Neural cell (in vitro differentiated cells): Measurements from ENCODE around the gene ENOX1.

ENCODE experiments used
- CTCF ChIP-seq: fragments of 450-650 bp; IDR thresholded peaks from 2 replicates; pipeline ENCODE4 v1.5.1; 2014; ENCODE audit warnings: antibody characterized with exemption, mild to moderate bottlenecking, moderate library complexity; ENCODE audit not compliant: poor library complexity, severe bottlenecking
- EP300 ChIP-seq: fragments of 450-650 bp; conservative IDR thresholded peaks from 2 replicates; pipeline ENCODE4 v1.6.1; 2014; ENCODE audit warnings: antibody characterized with exemption, mild to moderate bottlenecking, moderate library complexity; ENCODE audit not compliant: poor library complexity, severe bottlenecking
- MXI1 ChIP-seq: fragments of 450-650 bp; conservative IDR thresholded peaks from 2 replicates; pipeline ENCODE4 v1.6.1; 2014; ENCODE audit warnings: antibody characterized with exemption, mild to moderate bottlenecking; ENCODE audit not compliant: poor library complexity, severe bottlenecking
- RAD21 ChIP-seq: fragments of 450-650 bp; conservative IDR thresholded peaks from 2 replicates; pipeline ENCODE4 v1.6.1; 2014; ENCODE audit warnings: antibody characterized with exemption, mild to moderate bottlenecking, moderate library complexity
- REST ChIP-seq: IDR thresholded peaks from 2 replicates; pipeline ENCODE4 v1.6.1; 2012; ENCODE audit warnings: borderline replicate concordance
- SMC3 ChIP-seq: fragments of 450-650 bp; conservative IDR thresholded peaks from 2 replicates; pipeline ENCODE4 v1.6.1; 2014; ENCODE audit warnings: antibody characterized with exemption, mild to moderate bottlenecking, moderate library complexity; ENCODE audit not compliant: poor library complexity

GRCh38 chr13:43489233-43489632, 297.5 kb downstream of the ENOX1 start:
- TF ChIP-seq SMC3 (no peak), CTCF (no peak), REST (no peak), EP300 (no peak), MXI1 (no peak), RAD21 (no peak)
